Measurements from ENCODE around the gene SLC25A44. TPM values are rescaled to one million over a fixed set of nuclear protein-coding genes. Genes with fewer than 3 reads are reported as not detected.

SLC25A44 gene
- total and polyA plus RNA-seq, 2 of the 8 experiments (the other 6 are each of a cell fraction or from before 2014, with no cell fraction given) = 23.4 to 32.1 TPM

DNA sequence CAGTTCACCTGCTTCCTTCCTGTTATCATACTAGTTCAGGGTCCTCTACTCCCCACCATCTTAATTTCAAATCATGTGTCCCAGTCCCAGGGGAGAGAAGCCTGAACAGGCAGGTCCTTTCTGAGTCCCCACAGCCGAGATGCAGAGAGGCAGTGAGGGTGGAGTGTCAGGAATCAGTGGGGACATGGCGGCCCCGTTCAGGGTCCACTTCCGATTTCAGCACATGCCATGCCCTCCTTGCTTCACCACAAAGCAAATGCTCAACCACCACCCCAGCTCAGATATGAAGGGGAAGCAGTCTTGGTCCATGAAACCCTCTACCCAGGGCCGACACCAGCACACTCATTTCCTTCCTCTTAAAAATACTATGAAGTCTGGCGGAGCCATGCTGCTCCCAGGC lies 45.7 kb upstream of the SLC25A44 start (continued):
- no peak for TF ChIP-seq RXRA (IDR thresholded peaks at IDR 0.05; ENCODE audit: insufficient read depth, low read depth, low read length)
- TF ChIP-seq RAD21 (IDR thresholded peaks at IDR 0.05 in 1 of 2, conservative IDR thresholded peaks at IDR 0.05 in 1 of 2; ENCODE audit: low read depth in 2 of 2, low read length in 2 of 2) = no peak
- TF ChIP-seq SIRT6 (IDR thresholded peaks at IDR 0.05; ENCODE audit: low read length) = no peak
- TF ChIP-seq SP2 (IDR thresholded peaks at IDR 0.05; ENCODE audit: low read length) = no peak
- no peak for TF ChIP-seq TEAD4 (IDR thresholded peaks at IDR 0.05; ENCODE audit: low read depth, low read length)
- TF ChIP-seq CEBPB (IDR thresholded peaks at IDR 0.05; ENCODE audit: low read depth, low read length) = no peak
- no peak for TF ChIP-seq PHF8 (conservative IDR thresholded peaks at IDR 0.05; ENCODE audit: low read depth, low read length)
